Stimulated activated CD8-positive, alpha-beta memory T cell treated with anti-CD3 and anti-CD28 coated beads, Interleukin-15, amount 100 ng/mL, for 4 hours (primary cell): Measurements from ENCODE around the gene LCE1F.

ENCODE experiments used
- DNase-seq, 2 donors: peaks; one replicate each; pipeline ENCODE4 v3.0.0-alpha.2; 2020; ENCODE audit warnings: low read depth in 2 of 2

The LCE1F gene

GRCh38 chr1:152776361-152776760 is 1.4 kb downstream of the LCE1F start:
- DNase-seq: no peak

- DNase-seq: no peak
These were observed 2.7 kb downstream of the LCE1F start for GRCh38 chr1:152777510-152778137.

DNA sequence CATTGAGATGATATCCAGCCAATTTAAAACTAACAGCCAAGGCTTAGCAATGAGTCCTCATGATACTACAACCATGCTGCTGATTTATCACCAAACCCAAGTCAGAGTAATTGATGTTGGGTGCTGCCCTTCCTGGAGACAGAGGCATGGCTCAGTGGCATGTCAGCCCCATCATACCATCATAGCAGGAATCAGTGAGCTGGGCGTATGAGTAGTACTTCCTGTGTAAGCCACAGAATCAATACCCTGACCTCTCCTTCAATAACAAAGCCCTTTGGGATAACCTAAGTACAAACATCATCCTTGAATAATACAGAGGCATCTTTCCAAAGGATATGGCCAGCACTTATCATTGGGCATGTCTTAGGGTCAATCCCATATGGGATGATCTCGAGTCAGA is 8.2 kb downstream of the LCE1F start:
- DNase-seq: no peak

DNA sequence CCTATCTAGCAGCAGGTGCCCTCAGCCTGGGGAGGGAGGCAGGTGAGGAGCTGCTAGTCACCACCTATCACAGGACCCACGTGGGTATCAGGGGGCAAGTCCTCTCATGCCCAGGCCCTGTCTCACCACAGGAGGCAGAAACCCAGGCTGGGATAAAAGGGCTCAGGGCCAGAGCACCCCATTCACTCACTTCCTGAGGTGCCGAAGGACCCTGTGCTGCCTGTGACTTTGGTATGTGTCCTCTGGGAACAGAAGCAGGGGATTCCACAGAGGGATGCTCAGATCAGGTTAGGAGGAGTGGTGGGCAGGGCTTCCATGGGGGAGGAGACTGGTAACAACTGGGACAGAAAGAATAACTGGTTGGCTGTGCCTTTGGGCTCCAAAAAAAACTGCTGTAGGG is 11.1 kb downstream of the LCE1F start, which contains the start of gene LCE1E:
Gene LCE1E (plus strand): TSS at position 181 of the 400 bp plus-strand sequence. CDS start 1,043 bp downstream, outside the sequence.
- no peak for DNase-seq

GRCh38 chr1:152795686-152796085 is 20.7 kb downstream of the LCE1F start:
- no peak for DNase-seq

- DNase-seq: no peak
These were observed 21.5 kb downstream of the LCE1F start, which contains the start of gene LCE1D for GRCh38 chr1:152796421-152796820. LCE1D (plus strand) TSS chr1:152796721; CDS start chr1:152797795, 1,074 bp downstream.

GRCh38 chr1:152801333-152801732 is 26.4 kb downstream of the LCE1F start:
- DNase-seq: no peak

GRCh38 chr1:152806576-152806975 is 31.6 kb downstream of the LCE1F start, which contains the start of gene LCE1C:
LCE1C (minus strand) TSS chr1:152806651; CDS start chr1:152805478, 1,173 bp downstream.
- DNase-seq: no peak

GRCh38 chr1:152811050-152811449 is 36.1 kb downstream of the LCE1F start:
- no peak for DNase-seq

DNA sequence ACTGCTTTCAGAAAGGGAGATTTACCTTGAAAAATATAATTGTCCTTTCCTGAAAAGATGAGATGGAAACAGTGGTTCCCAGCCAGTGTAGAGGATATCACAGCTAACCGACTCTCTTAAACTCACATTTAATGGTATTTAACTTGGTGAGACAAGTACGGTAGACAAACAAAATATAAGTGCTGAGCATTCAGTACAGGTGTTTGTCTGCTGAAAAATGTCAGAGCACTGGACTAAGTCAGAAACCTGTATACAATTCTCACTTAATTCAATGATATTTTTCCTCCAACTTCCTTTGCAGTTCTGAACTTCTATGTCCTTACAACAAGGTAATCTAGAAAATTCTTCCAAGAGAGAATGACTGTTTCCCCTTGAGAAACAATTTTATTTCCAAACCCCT is 36.7 kb downstream of the LCE1F start, which contains the start of gene LCE1B:
Gene LCE1B (plus strand): TSS at position 301 of the 400 bp plus-strand sequence. CDS start 476 bp downstream, outside the sequence.
- DNase-seq: no peak

- DNase-seq: no peak
These were observed 42.4 kb downstream of the LCE1F start for GRCh38 chr1:152817309-152817708.

- DNase-seq: no peak
These were observed 48.4 kb downstream of the LCE1F start for GRCh38 chr1:152823294-152823693.

DNA sequence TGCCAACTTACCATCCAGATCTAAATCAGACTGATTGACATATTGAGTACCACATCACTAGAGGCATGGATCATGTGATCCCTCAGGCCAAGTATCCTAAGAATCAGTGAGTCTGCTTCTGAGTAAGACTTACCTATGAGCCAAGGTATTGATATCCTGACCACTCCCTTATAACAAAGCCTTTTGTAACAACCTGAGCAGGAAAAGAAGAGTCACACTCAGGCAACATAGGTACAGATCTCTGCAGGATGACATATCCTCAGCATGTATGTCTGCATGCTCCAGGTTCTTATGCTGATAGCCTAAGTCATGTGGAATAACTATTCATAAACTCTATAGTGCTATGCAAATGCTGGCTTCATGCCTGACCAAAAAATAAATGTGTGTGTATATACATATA is 50.0 kb downstream of the LCE1F start:
- no peak for DNase-seq
